ENCODE data around the gene PPP4R2. TPM values are rescaled to one million over a fixed set of nuclear protein-coding genes. Genes with fewer than 3 reads are reported as not detected.

Gene PPP4R2
- total RNA-seq, 4 donors from 2014 or later, result 22.7 to 38.9 (median 30.6) TPM

GRCh38 chr3:72951259-72951722 lies 45.3 kb upstream of the PPP4R2 start:
- Histone ChIP-seq H3K27me3 (no peaks in the 10 kb centered on the region), H3K9me3 (no peaks in the 10 kb centered on the region), H3K36me3 (no peaks in the 10 kb centered on the region), H3K27ac (no peak overlapping the region), H3K4me1 (no peaks in the 10 kb centered on the region), H3K4me3 (no peak overlapping the region)
- intact Hi-C loops (cut with DNase I), result no loop called here
- WGBS, 2 donors, result 53 to 56% methylated on average over 6 of the region's 6 CpGs
- no peak for DNase-seq
- no peak for TF ChIP-seq POLR2A (IDR thresholded peaks at IDR 0.05)
- TF ChIP-seq, protein P1, sequence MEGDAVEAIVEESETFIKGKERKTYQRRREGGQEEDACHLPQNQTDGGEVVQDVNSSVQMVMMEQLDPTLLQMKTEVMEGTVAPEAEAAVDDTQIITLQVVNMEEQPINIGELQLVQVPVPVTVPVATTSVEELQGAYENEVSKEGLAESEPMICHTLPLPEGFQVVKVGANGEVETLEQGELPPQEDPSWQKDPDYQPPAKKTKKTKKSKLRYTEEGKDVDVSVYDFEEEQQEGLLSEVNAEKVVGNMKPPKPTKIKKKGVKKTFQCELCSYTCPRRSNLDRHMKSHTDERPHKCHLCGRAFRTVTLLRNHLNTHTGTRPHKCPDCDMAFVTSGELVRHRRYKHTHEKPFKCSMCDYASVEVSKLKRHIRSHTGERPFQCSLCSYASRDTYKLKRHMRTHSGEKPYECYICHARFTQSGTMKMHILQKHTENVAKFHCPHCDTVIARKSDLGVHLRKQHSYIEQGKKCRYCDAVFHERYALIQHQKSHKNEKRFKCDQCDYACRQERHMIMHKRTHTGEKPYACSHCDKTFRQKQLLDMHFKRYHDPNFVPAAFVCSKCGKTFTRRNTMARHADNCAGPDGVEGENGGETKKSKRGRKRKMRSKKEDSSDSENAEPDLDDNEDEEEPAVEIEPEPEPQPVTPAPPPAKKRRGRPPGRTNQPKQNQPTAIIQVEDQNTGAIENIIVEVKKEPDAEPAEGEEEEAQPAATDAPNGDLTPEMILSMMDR (IDR thresholded peaks at IDR 0.05), result no peak

- no peak overlapping the region for H3K4me3 ChIP-seq
- H3K27me3 ChIP-seq, result no peaks in the 10 kb centered on the region
- intact Hi-C loops (cut with DNase I), result no loop called here
- H3K4me1 ChIP-seq, result no peaks in the 10 kb centered on the region
- 75 to 88% methylated on average over 6 to 7 of the region's 7 CpGs for WGBS, 2 donors
- no peaks in the 10 kb centered on the region for H3K9me3 ChIP-seq
- no peaks in the 10 kb centered on the region for H3K36me3 ChIP-seq
- H3K27ac ChIP-seq, result no peak overlapping the region
- no peak for TF ChIP-seq POLR2A (IDR thresholded peaks at IDR 0.05)
- TF ChIP-seq, protein P1 (IDR thresholded peaks at IDR 0.05), result no peak
- DNase-seq, result no peak
Observed at GRCh38 chr3:72953325-72953956, 43.2 kb upstream of the PPP4R2 start.

DNA sequence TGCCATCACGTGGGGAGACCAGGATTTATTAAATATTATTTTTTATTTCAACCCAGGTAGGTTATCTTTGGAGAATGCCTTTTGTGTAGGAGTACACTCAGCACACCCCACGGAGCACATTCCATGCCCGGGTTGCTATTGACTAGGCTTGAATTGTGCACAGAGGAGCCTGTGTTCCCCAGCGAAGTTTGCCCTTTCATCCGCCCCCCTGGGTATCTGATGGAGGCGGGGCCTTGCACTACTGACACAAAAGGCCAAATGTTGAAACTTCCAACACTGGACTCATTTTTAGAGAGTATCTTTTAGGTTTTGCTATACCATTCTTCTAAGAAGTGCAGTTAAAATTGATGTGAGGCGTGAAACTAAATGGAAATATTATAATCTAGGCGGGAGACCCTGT lies 39.3 kb upstream of the PPP4R2 start:
- Histone ChIP-seq H3K4me1 (no peaks in the 10 kb centered on the region), H3K27me3 (no peaks in the 10 kb centered on the region), H3K9me3 (no peaks in the 10 kb centered on the region), H3K27ac (no peak overlapping the region), H3K4me3 (no peak overlapping the region), H3K36me3 (no peaks in the 10 kb centered on the region)
- intact Hi-C loops (cut with DNase I), result no loop called here
- no peak for TF ChIP-seq POLR2A (IDR thresholded peaks at IDR 0.05)
- TF ChIP-seq, protein P1 (IDR thresholded peaks at IDR 0.05), result no peak
- no peak for DNase-seq
- 70 to 82% methylated on average over 6 to 7 of the region's 8 CpGs for WGBS, 2 donors

- Histone ChIP-seq H3K9me3 (no peaks in the 10 kb centered on the region), H3K27me3 (no peaks in the 10 kb centered on the region), H3K4me1 (no peaks in the 10 kb centered on the region), H3K27ac (no peak overlapping the region), H3K4me3 (no peak overlapping the region), H3K36me3 (no peaks in the 10 kb centered on the region)
- intact Hi-C loops (cut with DNase I), result no loop called here
- DNase-seq, result no peak
- 92 to 97% methylated on average over 4 to 5 of the region's 5 CpGs for WGBS, 2 donors
- TF ChIP-seq, protein P1 (IDR thresholded peaks at IDR 0.05), result no peak
- no peak for TF ChIP-seq POLR2A (IDR thresholded peaks at IDR 0.05)
Observed at GRCh38 chr3:72959336-72959735, 37.3 kb upstream of the PPP4R2 start.

GRCh38 chr3:72960812-72961518 lies 35.6 kb upstream of the PPP4R2 start:
- TF ChIP-seq, protein P1 (IDR thresholded peaks at IDR 0.05), result no peak
- no peak for TF ChIP-seq POLR2A (IDR thresholded peaks at IDR 0.05)

More at GRCh38 chr3:72960812-72961518, 35.6 kb upstream of the PPP4R2 start:
- DNase-seq, result no peak
- Histone ChIP-seq H3K4me1 (no peaks in the 10 kb centered on the region), H3K4me3 (no peak overlapping the region), H3K27ac (no peak overlapping the region), H3K9me3 (no peaks in the 10 kb centered on the region), H3K36me3 (no peaks in the 10 kb centered on the region), H3K27me3 (no peaks in the 10 kb centered on the region)
- intact Hi-C loops (cut with DNase I), result no loop called here
- 57 to 70% methylated on average over 7 of the region's 7 CpGs for WGBS, 2 donors

Measured in esophagus squamous epithelium (tissue), 5 donors.